HG03280 (cell line): ENCODE results near the gene KRTAP12-1.

Source experiments
- ATAC-seq: cut with Tn5 transposase; IDR thresholded peaks from one replicate; pipeline ENCODE4 v1.9.1; 2021; ENCODE audit warnings: mild to moderate bottlenecking, moderate library complexity; ENCODE audit not compliant: unreplicated experiment

KRTAP12-1 gene

DNA sequence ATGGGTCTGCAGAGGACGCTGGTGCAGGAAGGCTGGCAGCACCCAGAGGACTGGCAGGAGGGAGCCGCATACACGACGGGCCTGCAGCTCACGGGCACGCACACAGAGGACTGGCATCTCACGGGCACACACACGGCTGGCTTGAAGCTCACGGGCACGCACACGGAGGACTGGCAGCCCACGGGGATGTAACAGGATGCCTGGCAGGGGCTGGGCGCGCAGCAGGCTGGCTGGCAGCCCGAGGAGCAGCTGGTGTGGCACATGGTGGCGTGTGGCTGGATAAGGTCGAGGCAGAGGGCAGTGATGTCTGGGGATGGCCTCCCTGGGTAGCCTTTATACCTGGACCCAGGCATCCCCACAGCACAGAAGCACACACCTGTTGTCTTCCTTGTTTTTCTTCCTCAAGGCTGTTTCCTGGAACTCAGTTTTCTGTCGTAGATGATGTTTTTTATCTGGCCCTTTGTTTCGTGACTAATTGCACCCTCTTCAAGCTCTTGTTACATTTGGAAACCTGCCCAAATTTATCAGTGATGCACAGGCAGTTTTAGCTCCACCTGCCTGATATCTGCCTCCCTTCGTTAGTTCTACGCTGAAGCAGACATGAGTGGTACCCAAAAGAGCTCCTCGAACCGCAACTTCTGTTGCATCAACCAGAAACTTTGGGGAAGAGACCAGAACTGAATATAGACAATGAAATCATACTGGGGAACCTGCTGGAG is at the start of gene KRTAP12-1:
Gene KRTAP12-1, minus strand, starts transcription at position 303 of the 719 bp plus-strand sequence. Its CDS starts 40 bp downstream, at position 263.
- no peak for ATAC-seq

DNA sequence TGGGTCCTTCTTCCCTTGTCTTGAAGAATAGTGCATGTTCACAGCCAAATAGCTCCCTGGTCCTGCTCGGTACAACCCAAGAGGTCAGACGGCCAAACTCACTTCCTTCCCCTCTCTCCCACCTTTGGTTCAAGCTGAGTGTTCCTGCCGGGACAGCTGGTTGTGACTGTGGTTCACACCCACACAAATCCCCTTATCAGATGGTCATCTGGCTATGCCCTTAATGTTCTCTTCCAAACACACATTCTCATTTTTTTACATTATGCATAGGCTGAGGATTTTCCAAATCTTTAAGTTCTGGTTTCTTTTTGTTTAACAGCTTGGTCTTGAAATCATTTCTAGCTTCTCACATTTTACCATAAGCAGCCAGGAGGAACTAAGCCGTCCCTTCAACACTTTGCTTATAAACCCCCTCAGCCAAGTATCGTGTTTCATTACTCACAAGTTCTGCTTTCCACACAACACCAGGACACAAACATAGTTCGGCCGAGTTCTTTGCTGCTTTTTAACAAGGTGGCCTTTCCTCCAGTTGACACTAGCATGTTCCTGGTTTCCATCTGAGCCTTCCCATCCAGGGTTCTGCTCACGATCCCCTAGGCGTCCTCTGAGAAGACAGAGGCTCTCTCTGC is 49.1 kb upstream of the KRTAP12-1 start:
- no peak for ATAC-seq

- ATAC-seq: no peak
Observed at GRCh38 chr21:44730028-44730395, 48.0 kb upstream of the KRTAP12-1 start.

- ATAC-seq: no peak
Observed at GRCh38 chr21:44729336-44730027, 47.5 kb upstream of the KRTAP12-1 start.

DNA sequence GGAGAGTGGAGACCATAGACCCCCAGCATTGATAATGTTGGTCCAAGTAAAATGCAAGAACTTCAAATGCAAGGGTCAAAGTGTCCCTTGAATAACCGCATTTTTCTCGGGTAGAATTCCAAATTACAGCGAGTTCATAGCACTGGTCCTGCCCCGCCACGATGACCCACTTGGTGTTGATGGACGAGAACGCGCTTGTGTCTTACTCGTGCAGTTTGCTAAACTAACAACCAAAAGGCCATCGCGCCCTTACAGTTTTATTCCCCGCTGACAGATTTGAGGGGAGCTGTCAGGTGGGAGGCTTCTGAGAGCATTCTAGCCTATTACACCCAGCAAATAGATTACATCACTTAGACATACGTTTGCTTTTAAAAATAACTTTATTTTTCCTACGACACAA is 46.8 kb upstream of the KRTAP12-1 start:
- ATAC-seq: no peak

DNA sequence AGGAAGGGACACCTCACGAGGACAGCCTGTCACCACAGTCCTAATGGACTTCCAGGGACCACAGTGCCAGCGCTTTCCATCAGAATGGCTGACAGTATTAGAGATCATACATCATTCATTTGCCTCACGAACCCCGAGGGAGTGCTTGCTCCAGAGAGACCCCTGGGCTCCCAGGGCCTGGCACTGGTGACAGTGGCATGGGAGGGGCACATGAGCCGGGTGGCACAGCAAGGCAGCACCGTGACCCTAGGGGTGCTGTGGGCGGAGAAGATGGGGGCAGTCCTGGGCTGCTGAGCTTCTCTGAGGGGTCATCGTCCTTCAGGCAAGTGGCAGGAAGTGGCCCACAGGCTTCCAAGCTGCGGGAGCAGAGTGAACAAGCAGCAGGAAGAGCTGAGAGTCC is 45.8 kb upstream of the KRTAP12-1 start:
- no peak for ATAC-seq

GRCh38 chr21:44727321-44727720 is 45.4 kb upstream of the KRTAP12-1 start:
- no peak for ATAC-seq

- no peak for ATAC-seq
Observed at GRCh38 chr21:44726826-44727225, 44.9 kb upstream of the KRTAP12-1 start.

- ATAC-seq: no peak
Observed at GRCh38 chr21:44724926-44725325, 43.0 kb upstream of the KRTAP12-1 start.

DNA sequence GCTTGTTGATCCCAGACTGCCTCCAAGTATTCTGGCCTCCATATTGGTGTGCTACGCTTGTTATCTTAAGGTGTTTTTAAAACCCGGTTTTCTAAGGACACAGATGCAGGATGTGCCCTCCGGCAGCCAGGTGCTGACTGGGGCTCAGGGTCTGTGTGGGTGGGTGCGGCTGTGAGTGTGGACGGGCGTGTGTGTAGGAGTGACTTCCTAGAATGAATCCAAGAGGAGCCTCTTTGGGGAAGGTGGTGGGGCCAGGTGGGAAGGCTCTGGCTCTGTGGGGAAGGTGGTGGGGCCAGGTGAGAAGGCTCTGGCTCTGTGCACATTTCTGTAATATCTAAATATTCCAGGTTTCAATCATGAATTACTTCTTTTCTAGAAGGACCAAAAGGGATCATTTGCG is 42.2 kb upstream of the KRTAP12-1 start:
- no peak for ATAC-seq

DNA sequence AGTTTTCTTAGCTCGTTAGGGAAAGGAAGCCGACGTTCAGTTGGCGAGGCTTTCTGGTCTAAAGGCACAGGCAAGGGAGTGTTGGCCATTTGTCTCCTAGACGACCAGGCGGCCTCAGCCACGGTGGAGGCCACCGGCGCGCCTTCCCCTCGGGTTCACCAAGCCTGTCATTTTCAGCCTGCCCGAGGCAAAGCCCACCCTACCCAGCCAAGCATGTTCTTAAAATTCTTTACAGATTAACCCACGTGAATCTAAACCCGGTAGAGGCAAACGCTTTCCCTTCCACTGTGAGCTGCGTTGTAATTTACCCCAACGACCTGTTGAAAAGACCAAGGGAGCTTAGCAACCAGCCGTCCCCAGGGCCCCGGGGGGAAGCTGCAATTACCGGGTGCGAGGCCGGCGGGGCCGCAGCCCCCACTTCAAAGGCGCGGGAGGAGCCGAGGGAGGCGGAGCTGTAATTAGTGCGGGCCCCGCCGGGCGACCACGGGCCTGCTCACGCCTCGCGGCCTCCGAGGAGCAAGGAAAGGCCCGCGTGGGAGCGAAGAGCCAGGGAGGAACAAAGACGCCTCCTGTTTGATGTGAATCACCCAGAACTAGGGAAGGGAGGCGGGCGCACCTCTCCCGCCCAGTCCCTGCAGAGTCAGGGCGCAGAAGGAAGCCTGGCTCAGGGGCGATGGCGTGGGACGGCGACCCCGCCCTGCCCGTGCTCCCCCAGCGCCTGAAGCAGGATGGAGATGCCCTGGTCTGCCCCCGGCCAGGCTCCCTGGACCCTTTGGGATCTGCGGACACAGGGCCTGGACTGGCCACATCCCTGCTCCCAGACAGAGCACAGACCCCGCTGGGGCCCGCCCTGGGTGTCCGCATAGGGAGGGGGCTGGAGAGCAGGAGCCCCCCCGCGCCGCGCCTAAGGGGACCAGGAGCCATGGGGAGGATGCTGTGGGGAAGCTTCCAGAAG is 41.5 kb upstream of the KRTAP12-1 start:
- ATAC-seq: no peak

- no peak for ATAC-seq
Observed at GRCh38 chr21:44722731-44723130, 40.8 kb upstream of the KRTAP12-1 start.

DNA sequence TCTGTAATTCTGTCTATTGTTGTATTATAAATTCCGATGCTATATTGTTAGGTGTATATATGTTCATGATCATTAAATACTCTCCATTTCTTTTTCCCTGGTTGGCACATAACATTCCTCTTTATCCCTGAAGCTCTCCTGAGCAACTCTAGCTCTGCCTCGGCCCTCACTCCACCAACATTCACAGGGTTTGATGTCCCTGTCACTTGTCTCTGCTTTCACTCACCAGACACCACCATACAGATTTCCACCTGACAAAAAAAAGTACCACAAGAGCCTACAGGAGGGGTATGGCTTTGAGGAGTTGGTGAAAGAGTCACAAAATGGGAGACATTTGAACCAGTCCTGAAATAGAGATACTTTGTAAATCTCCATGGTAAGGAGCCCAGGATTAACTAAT is 38.2 kb upstream of the KRTAP12-1 start:
- no peak for ATAC-seq

DNA sequence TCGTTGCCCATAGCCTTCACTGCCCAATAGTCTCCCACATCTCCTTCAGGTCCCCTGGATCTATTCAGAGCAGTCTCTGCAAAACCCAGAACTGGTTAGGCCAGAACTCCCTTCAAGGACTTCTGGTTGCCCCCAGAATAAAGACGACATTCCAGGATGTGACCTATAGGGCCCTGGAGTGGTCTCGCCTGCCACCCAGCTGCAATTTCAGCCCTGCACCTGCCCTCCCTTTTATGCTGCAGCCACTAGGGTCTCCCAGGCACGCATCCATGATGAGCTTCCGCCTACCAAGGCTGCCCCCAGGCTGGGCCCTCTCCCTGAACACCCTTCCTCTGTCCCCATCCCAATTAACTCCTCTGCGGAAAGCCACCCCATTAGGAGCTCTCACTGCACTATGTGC is 36.6 kb upstream of the KRTAP12-1 start:
- ATAC-seq: no peak

DNA sequence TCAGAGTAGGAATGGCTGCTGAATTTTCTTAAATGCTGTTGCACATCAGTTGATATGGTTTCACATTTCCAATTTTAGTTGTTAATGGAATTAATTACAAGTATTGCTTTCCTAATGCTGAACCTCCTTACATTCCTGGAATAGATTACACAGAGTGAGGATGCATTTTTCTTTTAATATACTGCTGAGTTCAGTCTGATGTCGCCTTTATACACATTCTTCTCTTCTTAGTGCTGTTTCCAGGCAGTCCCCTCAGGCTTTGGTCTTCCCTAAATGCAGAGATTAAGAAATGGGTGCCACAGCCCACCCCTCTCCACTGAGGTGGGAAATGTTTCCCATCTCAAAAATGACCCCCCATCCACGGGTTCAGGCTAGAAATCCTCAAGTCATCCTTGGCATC is 36.1 kb upstream of the KRTAP12-1 start:
- no peak for ATAC-seq

DNA sequence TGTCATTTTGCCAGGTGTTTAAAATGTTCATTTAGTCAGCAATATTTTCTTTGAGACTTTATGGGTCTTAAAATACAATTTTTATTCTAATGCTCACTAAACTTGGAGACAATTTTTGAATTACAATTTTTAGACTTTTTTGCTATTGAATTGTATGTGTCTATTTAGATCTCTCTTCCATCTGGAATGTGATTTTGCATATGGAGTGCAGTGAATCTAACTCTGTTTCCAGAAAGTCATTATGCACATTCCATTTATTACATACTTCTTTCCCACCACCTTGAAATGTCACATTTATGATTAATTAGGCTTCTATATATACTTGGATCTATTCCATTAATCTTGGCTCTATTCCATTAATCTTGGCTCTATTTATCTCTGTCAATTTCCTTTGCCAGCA is 35.0 kb upstream of the KRTAP12-1 start:
- ATAC-seq: no peak

- no peak for ATAC-seq
Observed at GRCh38 chr21:44714905-44715304, 32.9 kb upstream of the KRTAP12-1 start.

- ATAC-seq: no peak
Observed at GRCh38 chr21:44713846-44714245, 31.9 kb upstream of the KRTAP12-1 start.

- ATAC-seq: no peak
Observed at GRCh38 chr21:44713130-44713529, 31.2 kb upstream of the KRTAP12-1 start.

DNA sequence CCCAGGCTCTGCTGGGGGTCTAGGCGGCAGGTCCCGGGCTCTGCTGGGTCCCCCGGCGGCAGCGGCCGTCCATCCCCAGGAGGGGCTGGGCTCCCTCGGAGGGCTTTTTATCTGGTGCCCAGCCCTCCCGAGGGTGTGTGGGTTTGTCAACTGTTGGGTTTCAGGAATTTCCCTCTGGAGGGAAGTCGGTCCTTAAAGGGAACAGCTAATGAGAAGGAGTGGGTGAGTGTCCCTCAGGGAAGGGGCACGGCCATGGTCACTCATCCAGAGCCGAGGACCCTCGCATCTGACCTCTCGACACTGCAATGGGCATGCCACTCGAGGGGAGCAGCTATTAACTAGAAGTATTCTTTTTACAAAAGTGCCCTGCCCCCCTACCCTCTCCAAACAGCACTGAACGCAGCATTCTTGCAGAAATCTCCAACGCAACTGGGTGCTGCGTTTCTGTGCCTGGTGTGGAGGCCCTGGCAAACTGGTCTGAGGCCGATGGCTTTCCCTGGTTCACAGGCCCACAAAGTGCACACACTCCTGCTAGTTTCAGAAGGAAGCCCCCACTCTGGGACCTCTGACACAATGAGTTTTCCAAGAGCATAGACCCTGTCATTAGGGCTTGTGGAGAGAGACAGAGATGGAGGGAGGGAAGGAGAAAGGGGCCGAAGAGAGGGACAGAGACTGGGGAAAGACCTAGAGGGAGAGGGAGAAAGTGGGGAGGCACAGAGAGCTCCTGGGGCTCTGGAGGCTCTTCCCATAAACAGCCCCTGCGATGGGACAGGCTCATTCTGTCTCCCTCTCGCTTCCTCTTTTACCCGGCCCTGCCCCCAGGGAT is 30.5 kb upstream of the KRTAP12-1 start:
- no peak for ATAC-seq
